EL (cell line): ENCODE measurements around the gene OSBP2.

Experiments
- DNase-seq: peaks from one replicate; pipeline ENCODE4 v3.0.0-alpha.2; 2016

Gene OSBP2

DNA sequence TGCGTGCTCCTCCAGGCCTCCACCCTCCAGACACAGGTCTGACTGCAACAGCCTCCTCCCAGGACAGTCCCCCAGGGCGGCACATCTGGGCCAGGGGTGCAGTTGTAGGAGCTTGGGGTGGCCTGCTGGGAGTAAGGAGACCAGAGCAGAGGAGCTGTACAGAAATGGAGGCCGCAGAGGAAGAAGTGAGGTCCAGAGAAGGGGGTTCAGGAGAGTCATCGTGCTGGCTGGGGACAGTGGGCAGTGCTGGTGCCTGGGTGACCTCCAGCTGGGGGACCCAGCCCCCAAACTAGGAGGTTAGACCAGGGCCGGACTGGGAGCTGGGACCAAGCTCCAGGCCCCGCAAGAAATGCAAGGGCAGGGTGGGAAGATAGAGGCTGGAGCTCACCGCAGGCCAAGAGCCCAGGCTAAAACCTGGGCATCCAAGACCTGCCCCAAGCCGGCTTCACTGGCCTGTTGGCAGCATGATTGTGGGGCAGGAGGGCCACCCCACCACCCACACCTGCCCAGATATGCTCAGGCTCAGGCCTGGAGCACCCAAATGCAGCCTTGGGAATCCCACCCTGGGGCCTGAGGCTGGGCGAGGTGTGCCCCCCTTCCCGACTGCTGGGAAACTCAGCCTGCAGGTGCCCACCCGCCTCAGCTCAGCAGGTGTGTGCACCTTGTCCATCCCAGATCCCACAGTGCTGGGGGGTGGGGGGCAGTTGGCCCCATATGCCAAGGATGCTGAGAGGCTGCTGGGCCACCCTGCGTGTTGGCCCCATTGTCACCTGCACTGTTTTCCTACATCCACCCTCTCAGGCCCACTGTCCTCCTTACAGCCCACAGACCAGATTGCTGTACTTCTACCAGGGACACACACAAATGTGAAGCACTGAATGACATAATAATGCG, 177.0 kb downstream of the OSBP2 start:
- no peak for DNase-seq

DNA sequence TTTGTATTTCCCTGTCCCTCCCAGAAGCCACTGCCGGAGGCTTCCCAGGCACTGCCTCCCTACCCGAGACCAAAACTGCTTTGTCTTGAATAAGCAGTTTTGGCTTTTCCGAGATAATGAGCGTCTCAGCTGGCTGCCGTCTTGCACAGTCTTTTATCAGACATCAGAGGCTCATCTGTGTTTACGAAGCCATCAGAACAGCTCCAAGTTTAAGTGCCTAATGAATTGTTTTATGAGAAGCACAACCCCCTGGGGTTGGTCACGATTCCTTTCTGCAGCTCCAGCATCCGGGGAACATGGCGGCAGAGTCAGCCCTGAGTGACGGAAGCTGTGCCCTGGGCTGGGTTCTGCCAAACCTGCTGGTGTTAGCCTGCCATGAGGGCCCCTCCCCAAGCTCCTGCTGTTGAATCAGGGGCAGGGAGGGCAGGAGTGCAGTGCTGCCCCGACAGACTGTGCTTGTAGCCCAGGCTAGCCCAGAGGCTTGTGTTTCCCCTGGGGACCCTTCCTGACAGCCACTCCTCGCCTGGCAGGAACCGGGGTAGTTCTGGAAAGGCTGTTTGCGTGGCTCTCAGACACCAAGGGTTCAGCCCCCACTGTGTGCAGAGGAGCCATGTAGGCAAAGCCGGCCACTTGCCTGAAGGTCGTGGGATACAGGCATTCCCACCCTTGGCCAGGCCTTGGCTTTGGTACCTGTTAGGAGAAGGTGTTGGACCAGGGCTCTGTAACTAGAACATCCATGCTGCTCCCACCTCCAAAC, 177.8 kb downstream of the OSBP2 start:
- DNase-seq, result no peak

DNA sequence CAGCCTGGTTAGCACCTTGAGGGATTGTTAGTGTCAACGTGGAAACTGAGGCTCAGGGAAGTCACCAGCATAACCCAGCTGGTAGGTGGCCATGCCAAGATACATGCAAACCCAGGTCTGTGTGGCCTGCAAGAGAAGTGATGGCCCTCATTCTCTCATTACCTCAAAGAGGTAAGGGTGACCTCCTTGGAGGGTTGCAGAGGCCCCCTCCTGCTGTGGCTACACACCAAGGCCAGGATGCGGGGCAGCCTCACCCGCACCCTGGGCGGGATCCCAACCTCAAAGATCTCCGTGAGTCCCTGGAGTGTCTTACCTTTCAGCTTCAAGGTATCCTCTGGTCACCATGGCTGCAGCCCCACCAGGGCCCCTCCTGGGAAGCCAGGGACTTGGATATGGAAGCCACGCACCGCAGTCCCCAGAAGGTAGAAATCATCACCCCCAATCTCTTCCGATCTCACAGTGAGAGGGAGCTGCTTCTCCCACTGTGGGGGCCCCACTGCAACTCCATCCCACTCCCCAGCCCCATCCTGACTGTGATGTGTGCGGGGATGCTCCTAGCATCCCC, 178.5 kb downstream of the OSBP2 start:
- no peak for DNase-seq

DNA sequence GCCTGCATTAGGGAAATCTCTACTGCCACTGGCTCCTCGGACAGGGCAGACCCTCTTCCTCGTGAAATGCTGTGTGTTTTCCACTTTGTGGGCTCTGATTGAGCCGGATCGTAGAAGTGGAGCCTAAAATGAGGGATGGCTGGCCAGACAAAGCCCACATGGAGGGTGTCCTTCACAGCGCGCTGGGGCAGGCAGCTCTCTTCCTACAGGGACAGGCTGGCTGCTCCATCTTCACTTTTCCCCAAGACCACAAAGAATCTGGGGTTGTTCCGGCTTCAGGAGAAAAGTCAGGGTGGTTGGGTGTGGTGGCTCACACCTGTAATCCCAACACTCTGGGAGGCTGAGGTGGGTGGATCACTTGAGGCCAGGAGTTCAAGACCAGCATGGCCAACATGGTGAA, 179.0 kb downstream of the OSBP2 start:
- no peak for DNase-seq

DNA sequence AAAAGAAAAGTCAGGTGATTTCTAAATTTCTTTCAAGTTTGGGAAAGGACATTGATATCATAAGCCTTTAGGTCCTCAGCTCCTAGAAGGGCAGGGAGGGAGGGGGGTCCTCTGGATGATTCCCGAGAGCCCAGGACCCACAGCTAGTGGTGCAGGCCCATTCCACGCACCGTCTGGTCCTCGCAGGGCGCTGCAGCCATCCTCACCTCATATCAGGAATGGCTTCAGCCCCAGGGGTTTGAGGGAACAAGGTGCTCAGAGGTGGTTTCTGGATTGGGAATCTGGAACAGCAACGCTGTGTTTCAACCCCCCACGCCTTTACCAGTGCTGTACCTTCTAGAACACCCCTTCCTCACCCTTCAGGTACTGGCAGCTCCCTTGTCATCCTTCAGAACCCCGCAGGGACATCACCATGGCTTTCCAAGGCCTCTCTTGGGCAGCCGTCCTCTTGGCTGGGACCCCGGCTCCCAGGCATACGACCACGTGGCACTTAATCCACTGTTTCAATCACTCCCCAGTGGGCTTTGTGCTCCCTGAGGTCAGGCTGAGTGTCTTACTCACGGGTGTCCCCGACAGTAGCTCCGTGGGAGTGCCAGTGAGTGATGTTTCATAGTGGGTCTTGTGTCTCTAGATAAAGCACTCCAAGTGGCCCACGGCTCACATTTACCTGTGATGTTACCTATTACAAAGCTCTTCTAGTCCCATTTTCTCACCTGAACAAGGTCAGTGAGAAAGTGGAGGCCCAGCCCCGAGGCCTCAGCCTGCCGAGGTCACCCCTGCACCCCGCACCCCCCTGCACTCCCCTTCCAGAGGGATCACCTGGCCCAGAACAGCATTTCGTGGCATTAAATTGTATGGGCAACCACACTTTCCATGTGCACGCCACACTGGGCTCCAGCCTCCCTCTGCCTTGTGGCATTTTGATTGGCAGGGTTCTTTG, 180.0 kb downstream of the OSBP2 start:
- DNase-seq, result no peak

DNA sequence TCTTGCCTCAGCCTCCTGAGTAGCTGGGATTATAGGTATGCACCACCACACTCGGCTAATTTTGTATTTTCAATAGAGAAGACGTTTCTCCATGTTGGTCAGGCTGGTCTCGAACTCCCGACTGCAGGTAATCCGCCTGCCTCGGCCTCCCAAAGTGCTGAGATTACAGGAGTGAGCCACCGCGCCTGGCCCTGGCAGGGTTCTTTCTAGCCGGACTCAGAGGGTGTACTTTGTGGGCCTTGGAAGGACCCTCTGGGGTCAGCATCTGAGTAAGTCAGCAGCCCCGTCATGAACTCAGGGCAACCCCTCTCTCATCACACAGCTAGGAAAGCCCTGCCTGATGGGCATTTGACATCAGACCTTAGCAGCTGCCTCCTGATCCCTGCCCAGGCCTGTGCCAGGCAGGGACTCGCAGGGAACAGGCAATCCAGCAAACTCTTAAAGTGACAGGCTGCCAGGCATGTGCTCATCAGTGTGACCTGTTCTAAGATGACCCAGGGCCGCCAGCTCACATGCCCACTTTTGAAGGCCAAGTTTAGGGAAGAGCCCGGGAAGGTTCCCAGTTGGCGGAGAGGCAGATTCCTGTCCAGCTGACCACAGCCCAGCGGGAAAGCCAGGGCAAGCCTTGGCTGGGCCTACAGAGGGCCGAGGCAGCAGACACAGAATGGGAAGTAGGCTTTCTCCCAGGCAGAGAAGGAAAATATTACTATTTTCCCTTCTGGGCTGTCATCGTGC, 181.0 kb downstream of the OSBP2 start:
- no peak for DNase-seq

DNA sequence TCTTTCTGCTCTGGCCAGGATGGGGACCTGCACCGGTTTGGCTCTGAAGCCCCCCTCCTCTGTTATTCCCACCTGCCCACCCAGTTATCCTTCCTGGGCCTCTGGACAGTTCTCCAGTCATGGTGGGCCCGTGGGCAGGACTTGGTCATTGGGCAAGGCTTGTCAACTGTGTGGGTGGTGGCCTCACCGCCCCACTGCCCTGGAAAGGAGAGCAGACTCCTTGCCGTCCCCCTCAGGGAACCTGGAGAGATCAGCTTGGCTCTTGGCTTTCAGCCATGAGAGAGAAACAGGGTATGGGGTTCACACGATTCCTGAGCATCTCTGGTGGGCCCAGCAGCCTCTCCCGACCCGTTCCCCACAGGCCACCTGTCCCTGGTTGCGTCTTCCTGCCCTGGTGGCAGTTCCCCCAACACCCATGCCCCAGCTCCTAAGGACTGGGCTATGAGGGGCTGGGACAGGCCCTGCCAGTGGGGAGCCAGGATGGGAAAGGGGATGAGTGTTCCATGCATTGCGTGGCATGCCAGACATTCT, 181.6 kb downstream of the OSBP2 start:
- DNase-seq, result no peak

DNA sequence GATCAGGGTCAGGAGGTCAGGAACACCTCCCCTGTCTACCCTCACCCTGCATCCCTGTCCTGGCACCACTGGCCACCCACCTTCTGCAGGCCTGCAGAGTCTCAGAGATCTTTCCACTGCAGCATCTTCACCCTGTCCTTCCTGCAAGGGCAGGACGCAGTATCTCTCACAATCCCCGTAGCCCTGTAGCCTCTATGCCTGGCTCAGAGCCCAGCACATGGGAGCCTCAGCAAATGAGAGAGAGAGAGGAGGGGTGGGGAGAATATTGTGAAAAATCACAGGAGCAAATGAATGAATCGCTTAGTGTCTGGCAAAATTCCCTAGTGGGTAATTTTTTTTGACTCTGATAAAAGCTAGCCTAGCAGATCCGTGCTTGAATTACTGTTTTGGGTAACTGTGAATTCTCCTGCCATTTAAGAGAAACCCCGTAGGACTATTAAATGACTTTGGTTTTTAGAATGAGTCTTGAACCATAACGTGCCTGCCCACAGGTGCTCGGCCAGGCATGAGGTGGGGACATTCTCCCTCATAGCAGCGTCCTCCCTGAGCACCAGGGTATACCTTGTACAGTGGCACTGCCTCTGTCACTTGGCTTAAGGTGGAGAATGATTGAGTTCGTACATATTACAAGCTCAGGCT, 182.4 kb downstream of the OSBP2 start:
- DNase-seq, result no peak

DNA sequence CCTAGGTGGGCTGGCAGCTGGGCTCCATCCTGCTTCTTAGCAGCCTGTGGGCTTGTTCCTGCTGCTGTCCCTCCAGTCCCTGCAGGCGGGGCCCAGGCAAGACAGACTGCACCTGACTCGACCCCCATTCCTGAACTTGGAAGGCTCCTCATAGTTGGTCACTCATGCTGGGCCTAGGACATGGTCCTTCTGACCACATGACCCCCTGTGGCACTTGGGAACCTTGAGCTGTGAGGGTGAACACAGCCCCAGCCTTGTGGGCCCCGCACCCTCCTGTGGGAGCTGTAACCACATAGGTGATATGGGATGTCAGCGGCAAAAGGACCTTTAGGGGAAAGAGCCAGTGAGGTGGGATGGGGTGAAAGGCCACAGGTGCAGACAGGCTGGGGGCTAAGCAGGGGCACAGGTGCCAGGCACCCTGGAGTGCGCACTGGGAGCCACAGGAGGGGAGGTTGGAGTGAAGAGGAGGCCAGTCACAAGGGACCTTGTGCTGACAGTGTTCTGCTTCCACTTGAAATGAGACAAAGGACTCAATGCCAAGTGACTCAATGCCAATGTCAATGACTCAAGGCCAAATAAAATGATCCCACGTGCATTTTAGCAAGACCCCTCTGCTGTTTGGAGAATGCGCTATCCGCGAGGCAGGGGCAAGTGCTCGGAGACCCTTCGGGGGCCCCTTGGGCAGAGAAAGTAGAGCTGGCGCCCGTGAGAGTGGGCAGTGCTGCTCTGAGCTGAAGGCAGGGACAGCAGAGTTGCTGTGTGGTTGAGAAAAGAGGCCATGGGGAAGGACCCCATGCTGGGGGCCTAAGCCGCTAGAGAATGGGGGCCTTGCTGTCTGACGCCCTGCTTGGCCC, 183.2 kb downstream of the OSBP2 start:
- DNase-seq, result no peak

DNA sequence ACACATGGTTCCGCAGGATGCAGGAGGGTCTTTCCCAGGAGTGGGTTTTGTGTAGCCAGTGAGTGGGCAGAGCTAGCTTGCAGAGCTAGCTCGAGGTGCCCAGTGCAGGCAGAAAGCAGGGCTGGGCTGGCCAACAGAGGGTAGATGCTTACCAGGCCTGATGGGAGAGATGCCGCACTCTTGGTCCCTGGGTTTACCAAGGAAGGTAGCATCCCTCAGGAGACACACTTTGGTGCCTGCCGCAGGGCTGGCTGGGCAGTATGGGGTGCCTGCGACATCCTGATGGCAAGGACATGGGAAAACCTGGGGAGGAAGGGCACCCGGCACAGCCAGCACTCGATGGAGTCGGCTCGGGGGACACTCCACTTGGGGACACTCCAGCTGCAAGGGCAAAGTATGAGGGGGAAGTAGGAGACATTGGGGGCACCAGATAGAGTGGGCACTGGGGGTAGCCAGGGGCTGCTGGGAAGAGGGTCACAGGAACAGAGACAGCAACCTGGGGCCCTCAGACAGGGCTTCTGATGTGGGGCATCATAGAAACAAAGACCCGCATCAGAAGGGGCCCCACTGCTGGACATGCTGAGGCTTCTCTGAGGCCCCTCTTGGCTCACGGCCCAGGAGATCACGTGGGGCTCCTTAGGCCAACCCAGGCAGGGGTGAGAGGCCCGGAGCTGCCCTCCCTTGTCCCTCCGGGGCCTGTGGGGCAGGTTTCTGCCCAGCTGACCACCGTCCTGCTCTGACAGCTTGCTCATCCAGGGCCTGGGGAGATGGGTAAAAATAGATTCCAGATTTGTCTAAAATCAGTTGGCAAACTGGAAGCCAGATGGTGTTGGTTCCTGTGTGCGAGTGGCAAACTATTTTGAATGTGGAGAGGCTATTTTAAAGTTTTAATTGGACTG, 184.1 kb downstream of the OSBP2 start:
- DNase-seq, result peak; percentile 12

DNA sequence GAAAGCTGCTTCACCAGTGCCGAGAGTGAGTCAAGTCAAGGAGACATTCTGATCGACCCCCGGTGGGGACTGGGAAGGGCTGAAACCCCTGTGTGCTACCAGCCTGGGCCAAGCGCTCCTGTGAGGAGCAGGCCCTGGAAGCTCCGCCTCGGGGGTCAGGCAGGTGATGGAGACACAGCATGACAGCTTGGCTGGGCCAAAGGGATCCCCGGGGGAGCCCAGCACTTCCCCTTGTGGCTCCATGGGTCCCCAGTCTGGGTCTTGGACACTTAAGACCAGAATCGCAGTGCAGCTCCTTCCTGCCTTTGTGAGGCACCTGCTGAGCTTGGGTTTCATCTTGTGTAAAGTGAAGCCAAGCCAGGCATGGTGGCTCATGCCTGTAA, 184.7 kb downstream of the OSBP2 start:
- no peak for DNase-seq

DNA sequence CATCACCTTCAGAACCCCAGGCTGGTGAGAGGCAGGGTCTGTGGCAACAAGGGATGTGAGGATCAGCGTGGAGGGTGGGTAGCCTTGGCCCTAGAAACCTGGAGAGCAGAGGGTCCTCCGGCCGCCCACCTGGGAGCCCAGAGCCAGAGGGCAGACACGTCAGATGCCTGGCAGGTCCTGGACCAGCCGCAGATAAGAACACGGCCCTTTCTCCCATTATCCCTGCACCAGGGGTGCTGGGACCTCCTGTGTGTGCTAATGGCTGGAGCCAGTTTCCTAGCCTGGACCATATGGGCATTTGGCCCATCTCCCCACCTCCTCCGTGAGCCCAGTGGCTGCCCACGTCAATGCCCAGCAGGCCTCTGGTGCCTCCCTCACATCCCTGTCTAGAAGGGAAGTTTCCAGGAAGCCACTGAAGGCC, 185.5 kb downstream of the OSBP2 start:
- DNase-seq, result no peak

DNA sequence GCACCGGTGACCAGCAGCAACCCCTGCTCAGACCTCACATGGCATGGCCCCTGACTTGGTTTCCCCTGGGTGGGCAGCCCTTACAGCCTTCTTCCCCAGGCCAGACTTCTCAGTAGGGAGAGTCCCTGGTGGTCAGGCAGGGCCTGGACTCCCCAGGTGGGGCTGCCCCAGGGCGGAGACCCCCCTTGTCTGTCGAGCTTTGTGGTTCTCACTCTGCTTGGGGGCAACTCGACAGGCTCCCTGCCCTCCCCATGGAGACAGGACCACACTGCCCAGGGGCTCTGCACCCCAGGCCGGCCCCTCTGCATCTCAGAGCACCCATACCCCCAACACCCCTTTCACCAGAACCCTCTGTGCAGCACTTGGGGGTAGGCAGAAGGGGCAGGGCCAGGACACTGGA, 186.2 kb downstream of the OSBP2 start:
- DNase-seq, result no peak

DNA sequence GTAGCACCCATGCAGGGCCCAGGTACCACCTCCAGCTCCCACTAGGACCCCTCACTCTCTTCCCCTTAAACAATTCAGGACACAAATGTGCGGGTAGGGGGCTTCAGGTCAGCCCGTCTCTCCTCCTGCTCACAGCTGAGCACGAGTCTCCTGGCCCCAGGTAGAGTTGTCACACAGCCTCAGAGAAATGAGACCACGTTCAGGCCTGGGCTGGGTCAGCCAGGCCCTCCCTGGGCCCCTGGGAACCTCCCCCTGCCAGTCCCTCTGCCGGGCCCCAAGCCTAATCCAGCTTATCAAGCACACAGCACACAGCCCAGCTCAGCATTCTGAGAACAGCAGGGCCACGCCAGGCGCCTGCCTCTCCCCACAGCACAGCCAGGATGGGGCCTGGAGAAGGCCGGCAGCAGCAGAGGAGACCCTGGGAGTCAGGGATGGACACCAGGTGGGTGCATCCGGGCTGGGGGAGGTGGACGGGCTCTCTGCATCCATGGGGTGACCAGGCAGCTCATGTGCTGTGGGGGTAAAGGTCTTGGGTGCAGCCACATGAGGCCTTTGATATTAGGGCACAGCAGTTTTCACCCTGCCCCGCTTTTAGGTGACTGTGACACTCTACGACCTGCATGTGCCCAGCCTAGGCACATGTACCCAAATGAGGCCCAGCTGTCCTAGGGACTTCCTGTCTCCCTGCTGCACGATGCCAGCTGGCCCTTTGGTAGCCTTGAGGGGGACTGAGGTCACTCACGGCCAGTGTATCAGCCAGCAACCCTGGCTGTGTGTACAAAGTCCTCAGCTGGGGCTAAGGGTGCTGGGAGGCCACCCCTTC, 186.9 kb downstream of the OSBP2 start:
- no peak for DNase-seq

DNA sequence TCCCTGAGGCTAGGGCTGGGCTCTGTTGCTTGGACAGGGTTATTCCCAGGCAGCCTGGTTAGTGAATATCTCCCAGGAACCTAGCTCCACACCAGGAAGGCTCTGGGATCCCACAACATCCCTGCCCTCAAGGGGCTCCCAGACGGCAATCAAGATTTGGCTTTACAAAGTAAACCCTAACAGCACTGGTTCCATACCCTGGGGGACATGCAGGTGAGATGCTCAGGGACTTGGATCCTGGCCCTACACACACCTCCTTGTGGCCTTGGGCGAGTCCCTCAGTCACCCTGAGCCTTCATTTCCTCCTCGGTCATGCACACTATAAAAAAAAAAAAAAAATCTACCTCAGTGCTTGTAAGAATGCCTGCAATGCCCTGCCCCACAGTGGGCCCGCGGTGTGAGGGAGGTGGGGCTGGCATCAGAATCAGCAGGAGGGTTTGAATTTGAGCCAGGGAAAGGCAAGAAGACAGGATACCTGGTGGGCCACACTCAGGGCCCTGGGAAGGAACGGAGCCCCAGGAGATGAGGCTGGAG, 187.6 kb downstream of the OSBP2 start:
- no peak for DNase-seq

DNA sequence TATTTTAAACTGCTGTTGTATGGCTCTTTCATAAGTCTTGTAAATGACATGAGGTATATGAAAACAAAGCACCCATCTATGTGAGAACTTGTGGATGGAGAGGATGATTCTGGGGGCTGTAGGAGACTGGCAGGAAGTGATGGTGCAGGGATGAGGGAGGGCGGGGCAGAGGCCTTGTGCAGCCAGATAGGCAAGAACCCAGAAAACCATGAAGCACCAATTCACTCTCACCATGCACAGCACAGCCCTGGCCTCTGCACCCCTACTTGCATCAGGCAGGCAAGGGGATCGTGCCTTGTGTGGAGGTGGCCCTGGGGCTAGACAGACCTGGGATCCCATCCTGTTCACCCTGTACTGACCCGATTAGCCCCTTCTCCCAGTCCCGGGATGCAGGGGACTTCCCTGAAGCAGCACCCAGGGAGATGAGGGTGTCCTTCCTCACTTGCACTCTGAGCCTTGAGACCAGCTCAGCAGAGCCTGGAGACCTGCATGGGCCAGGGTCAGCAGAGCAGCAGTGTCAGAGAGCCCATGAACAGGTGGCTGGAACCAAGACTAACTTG, 188.4 kb downstream of the OSBP2 start:
- DNase-seq, result no peak

DNA sequence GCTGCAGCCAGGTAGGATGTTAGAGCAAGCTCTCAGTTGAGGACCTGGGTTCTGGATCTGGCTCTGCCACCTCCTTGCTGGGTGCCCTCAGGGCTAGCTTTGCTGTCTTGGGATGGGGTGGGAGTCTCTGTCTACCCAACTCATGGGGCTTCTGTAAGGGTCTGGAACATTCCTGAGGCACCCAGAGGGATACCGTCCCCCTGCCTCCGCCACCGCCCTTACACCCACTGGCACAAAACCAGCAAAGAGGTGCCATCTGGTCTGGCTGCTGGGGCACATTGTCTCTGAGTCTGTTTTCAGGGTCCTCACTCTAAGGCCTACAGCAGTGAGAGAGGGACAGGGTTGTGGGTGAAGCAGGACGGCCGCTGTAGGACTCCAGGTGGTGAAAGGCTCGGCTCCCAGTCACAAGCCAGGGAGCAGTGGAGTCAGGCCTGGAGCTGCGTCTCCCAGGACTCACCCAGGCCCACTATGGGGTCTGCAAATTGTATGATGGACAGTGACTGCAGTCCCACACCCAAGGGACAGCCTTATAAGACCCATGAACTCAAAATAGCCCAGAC, 189.0 kb downstream of the OSBP2 start:
- DNase-seq, result no peak
